Keratinocyte (primary cell): Measurements from ENCODE around the gene GAREM1.

ENCODE experiments used
- EZH2 ChIP-seq: IDR thresholded peaks from one replicate; pipeline ENCODE4 v1.6.1; 2012; ENCODE audit warnings: inconsistent platforms, mild to moderate bottlenecking, low read length, moderate library complexity
- TF ChIP-seq, protein P1 (sequence below), 3 experiments: IDR thresholded peaks in 1 of 3; conservative IDR thresholded peaks in 1 of 3; optimal IDR thresholded peaks in 1 of 3; 2 replicates in 2 of 3; 3 replicates in 1 of 3; pipeline versions ENCODE3 to v1.5.1; 2011; ENCODE audit warnings: low read length in 3 of 3, mild to moderate bottlenecking in 3 of 3, moderate library complexity in 2 of 3, control low read depth in 1 of 3, inconsistent platforms in 1 of 3; ENCODE audit not compliant: insufficient read depth in 2 of 3; ENCODE audit errors: extremely low read depth in 1 of 3

DNA sequence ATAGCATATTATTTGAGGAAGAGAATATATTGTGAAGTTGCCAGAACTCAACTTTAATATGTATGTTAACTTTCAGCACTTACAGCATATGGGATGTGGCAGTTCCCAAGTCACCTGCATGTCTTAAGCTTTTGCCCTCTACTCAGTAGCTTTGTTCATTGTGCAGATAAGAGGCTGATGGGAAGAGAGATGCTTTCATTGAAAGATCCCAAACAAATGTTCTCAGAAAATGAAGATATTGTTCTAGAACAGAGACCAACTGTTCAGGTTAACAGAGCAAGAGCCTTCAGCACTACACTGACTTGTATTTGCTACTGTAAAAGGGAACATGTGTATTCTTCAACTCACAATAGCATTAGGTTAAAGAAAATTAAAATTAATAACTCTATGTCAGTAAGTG is 28.1 kb downstream of the GAREM1 start:
- TF ChIP-seq, protein P1, sequence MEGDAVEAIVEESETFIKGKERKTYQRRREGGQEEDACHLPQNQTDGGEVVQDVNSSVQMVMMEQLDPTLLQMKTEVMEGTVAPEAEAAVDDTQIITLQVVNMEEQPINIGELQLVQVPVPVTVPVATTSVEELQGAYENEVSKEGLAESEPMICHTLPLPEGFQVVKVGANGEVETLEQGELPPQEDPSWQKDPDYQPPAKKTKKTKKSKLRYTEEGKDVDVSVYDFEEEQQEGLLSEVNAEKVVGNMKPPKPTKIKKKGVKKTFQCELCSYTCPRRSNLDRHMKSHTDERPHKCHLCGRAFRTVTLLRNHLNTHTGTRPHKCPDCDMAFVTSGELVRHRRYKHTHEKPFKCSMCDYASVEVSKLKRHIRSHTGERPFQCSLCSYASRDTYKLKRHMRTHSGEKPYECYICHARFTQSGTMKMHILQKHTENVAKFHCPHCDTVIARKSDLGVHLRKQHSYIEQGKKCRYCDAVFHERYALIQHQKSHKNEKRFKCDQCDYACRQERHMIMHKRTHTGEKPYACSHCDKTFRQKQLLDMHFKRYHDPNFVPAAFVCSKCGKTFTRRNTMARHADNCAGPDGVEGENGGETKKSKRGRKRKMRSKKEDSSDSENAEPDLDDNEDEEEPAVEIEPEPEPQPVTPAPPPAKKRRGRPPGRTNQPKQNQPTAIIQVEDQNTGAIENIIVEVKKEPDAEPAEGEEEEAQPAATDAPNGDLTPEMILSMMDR (optimal IDR thresholded peaks at IDR 0.05 in 1 of 3, IDR thresholded peaks at IDR 0.05 in 1 of 3, conservative IDR thresholded peaks at IDR 0.05 in 1 of 3; ENCODE audit: extremely low read depth in 1 of 3, insufficient read depth in 2 of 3, low read length in 3 of 3), result no peak
- TF ChIP-seq EZH2, result no peak
